Karpas-422 (cell line): ENCODE data around the gene ZNRF3. TPM values are rescaled to one million over a fixed set of nuclear protein-coding genes. Genes with fewer than 3 reads are reported as not detected.

Source experiments
- DNase-seq: peaks from one replicate; pipeline ENCODE4 v3.0.0-alpha.2; 2015
- H2AFZ ChIP-seq: fragments of 200-600 bp; sonication (generic); 2 replicates; pipeline ENCODE4 v1.6.1; 2014; ENCODE audit warnings: antibody characterized with exemption, low read length, mixed read lengths
- H3K27ac ChIP-seq: fragments of 200-600 bp; sonication (generic); 2 replicates; pipeline ENCODE4 v1.5.1; 2014; ENCODE audit warnings: mild to moderate bottlenecking, low read length, moderate library complexity
- H3K27me3 ChIP-seq: fragments of 200-600 bp; sonication (generic); 2 replicates; pipeline ENCODE4 v1.6.1; 2014; ENCODE audit warnings: low read length, mixed read lengths
- H3K36me3 ChIP-seq: fragments of 200-600 bp; sonication (generic); 2 replicates; pipeline ENCODE4 v1.6.1; 2014; ENCODE audit warnings: low read length, mixed read lengths; ENCODE audit not compliant: insufficient read depth
- H3K4me1 ChIP-seq: fragments of 200-600 bp; sonication (generic); 2 replicates; pipeline ENCODE4 v1.6.1; 2014; ENCODE audit warnings: mild to moderate bottlenecking, low read length, mixed read lengths
- H3K4me2 ChIP-seq: fragments of 200-600 bp; sonication (generic); 2 replicates; pipeline ENCODE4 v1.6.1; 2014; ENCODE audit warnings: low read length, low read depth, mild to moderate bottlenecking; ENCODE audit not compliant: poor library complexity, severe bottlenecking
- H3K4me3 ChIP-seq: fragments of 200-600 bp; sonication (generic); 2 replicates; pipeline ENCODE4 v1.5.1; 2014; ENCODE audit warnings: mild to moderate bottlenecking, antibody characterized with exemption, low read length, mixed read lengths
- H3K79me2 ChIP-seq: fragments of 200-600 bp; sonication (generic); 2 replicates; pipeline ENCODE4 v1.6.1; 2014; ENCODE audit warnings: mild to moderate bottlenecking, low read length, mixed read lengths
- H3K9ac ChIP-seq: fragments of 200-600 bp; sonication (generic); 2 replicates; pipeline ENCODE4 v1.6.0; 2014; ENCODE audit warnings: low read length
- H3K9me2 ChIP-seq: fragments of 200-600 bp; sonication (generic), shearing (Covaris generic); replicated peaks from 2 replicates; pipeline ENCODE4 v1.6.0; 2014; ENCODE audit warnings: mild to moderate bottlenecking, low read length, moderate library complexity; ENCODE audit not compliant: insufficient read depth
- H3K9me3 ChIP-seq: fragments of 300-700, 200-600 bp; sonication (generic); 2 replicates; pipeline ENCODE4 v1.6.1; 2014; ENCODE audit warnings: low read length, mixed read lengths
- H4K20me1 ChIP-seq: fragments of 200-600 bp; sonication (generic); 2 replicates; pipeline ENCODE4 v1.6.1; 2014; ENCODE audit warnings: mild to moderate bottlenecking, antibody characterized with exemption, low read length, low read depth; ENCODE audit not compliant: insufficient read depth
- total RNA-seq: library from RNA; depleted of rRNA; stranded (reverse); fragments of >200 nt; shearing (Covaris generic); gene quantifications from 2 replicates; pipeline ENCODE4 v1.2.3, GENCODE V29; 2014; ENCODE audit warnings: low replicate concordance

The ZNRF3 gene
- total RNA-seq, 1 experiment from 2014 or later, result 0.19 TPM

DNA sequence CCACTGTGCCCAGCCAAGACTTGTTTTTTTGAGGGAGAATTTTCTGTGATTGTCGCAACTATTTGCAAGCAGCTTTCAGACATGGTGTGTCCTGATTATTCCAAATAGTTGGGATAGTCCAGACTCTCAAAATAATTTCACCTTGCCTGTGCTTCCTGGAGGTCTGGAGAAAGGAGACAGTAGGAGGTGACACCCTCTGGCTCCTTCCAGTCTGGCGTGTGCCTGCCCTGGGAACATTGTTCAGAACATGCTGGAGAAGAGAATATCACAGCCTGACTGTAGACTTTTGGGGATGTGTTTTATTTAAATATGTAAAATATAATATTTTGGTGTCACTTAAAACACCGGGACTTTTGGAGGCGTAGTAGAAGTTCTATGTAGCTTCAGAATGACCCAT lies 14.9 kb downstream of the ZNRF3 start:
- Histone ChIP-seq H3K9me3 (no peaks in the 10 kb centered on the region), H3K27ac (no peak overlapping the region), H3K9ac (no peak overlapping the region), H2AFZ (no peak overlapping the region), H3K4me1 (no peaks in the 10 kb centered on the region), H3K27me3 (no peaks in the 10 kb centered on the region), H4K20me1 (no peaks in the 10 kb centered on the region), H3K9me2 (no peaks in the 10 kb centered on the region), H3K4me2 (no peak overlapping the region), H3K4me3 (no peak overlapping the region), H3K36me3 (no peaks in the 10 kb centered on the region), H3K79me2 (no peaks in the 10 kb centered on the region)
- no peak for DNase-seq

DNA sequence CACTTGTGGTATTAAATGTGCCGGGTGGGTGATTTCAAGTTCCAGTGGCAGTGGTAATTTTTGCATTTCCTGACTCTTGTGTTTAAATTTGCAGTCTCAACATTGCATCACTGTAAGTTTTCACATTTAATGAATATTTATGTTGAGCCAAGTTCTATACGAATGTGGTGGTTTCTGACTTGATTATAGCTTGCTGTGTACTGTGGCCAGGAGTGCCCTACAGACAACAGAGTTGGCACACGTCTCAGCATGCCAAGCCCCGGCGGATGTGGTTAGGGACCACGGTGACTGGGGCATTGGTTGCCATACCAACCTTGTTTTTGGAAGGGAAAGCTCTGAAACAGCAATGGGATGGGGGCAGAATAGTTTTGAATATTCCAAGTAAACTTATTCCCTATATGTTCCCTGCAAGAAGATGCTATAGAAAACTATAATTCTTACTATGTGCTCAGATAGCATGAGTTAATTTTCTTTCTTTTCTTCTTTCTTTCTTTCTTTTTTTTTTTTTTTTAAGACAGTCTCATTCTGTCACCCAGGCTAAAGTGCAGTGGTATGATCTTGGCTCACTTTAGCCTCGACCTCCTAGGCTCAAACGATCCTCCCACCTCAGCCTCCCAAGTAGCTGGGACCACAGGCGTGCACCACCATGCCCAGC lies 16.0 kb downstream of the ZNRF3 start:
- Histone ChIP-seq H3K79me2 (no peaks in the 10 kb centered on the region), H3K9me2 (no peaks in the 10 kb centered on the region), H3K4me1 (no peaks in the 10 kb centered on the region), H4K20me1 (no peaks in the 10 kb centered on the region), H3K36me3 (no peaks in the 10 kb centered on the region), H3K27me3 (no peaks in the 10 kb centered on the region), H3K4me3 (no peak overlapping the region), H3K9ac (no peak overlapping the region), H3K9me3 (no peaks in the 10 kb centered on the region), H3K27ac (no peak overlapping the region), H3K4me2 (no peak overlapping the region), H2AFZ (no peak overlapping the region)
- no peak for DNase-seq

DNA sequence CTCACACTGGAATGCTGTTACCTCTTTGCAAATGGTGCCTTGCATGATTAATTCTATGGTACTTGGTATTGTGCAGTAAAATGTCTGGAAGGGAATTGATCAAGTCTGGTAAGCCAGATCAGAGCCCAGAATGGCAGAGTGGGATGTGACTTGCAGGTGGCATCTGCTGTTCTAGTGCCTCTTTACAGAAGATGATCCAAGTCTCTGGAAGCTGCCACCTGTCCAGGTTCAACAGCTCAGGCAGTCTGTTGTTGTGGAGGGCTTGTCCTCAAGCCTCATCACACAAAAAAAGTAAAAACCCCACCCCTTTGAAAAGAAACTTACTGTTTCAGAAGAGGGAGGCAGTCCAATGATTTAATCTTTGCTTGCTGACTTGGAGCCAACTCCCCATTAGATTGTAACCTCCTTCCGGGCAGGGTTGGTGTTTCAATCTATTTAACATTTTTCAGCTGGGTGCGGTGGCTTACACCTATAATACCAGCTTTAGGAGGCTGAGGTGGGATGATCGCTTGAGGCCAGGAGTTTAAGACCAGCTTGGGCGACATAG lies 17.1 kb downstream of the ZNRF3 start:
- Histone ChIP-seq H3K36me3 (no peaks in the 10 kb centered on the region), H4K20me1 (no peaks in the 10 kb centered on the region), H3K27me3 (no peaks in the 10 kb centered on the region), H3K9me2 (no peaks in the 10 kb centered on the region), H3K4me2 (no peak overlapping the region), H3K79me2 (no peaks in the 10 kb centered on the region), H3K9ac (no peak overlapping the region), H3K4me3 (no peak overlapping the region), H2AFZ (no peak overlapping the region), H3K9me3 (no peaks in the 10 kb centered on the region), H3K27ac (no peak overlapping the region), H3K4me1 (no peaks in the 10 kb centered on the region)
- DNase-seq, result no peak

DNA sequence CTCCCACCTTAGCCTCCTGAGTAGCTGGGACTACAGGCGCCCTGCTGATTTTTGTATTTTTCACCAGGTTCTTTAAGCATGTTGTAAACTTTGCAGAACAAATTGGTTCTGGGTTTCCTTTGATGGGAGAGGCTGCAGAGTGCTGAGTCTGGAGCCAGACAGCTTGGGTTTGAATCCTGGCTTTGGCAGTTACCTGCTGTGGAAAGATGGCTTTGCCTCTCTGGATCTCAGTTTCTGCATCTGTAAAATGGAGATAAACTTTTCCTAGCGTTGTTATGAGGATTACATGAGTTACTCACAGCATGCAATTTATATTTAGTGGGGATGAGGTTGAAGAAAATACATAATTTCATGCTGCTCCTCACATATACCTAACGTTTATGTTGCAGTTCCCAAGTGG lies 19.1 kb downstream of the ZNRF3 start:
- Histone ChIP-seq H3K79me2 (no peaks in the 10 kb centered on the region), H3K4me3 (no peak overlapping the region), H2AFZ (no peak overlapping the region), H3K27me3 (no peaks in the 10 kb centered on the region), H3K27ac (no peak overlapping the region), H3K9me3 (no peaks in the 10 kb centered on the region), H3K4me2 (no peak overlapping the region), H3K36me3 (no peaks in the 10 kb centered on the region), H4K20me1 (no peaks in the 10 kb centered on the region), H3K9ac (no peak overlapping the region), H3K4me1 (no peaks in the 10 kb centered on the region), H3K9me2 (no peaks in the 10 kb centered on the region)
- no peak for DNase-seq

DNA sequence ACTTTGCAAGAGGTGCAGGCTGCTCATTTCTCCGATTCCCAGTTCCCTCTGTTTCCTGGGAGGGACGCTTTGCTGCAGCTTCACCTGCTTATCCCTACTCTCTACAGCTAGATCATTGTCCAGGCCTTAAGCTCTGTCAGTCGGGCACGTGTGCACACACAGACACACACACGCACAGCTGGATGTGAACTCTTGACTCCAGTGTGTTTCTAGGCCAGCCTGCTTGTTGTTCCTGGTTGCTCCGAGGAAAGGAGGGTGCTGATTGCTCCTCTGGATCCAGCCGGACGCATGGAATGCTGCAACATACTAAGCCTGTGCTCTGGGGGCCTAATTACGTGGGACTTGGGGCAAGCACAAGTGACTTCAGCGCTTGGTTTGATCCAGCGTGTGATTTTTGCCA lies 19.7 kb downstream of the ZNRF3 start:
- no peaks in the 10 kb centered on the region for H3K4me1 ChIP-seq
- H2AFZ ChIP-seq, result no peak overlapping the region
- no peaks in the 10 kb centered on the region for H4K20me1 ChIP-seq
- no peak overlapping the region for H3K9ac ChIP-seq
- no peaks in the 10 kb centered on the region for H3K9me3 ChIP-seq
- H3K9me2 ChIP-seq, result no peaks in the 10 kb centered on the region
- no peak overlapping the region for H3K27ac ChIP-seq
- no peaks in the 10 kb centered on the region for H3K79me2 ChIP-seq
- H3K36me3 ChIP-seq, result no peaks in the 10 kb centered on the region
- no peak overlapping the region for H3K4me2 ChIP-seq
- no peak for DNase-seq
- H3K27me3 ChIP-seq, result no peaks in the 10 kb centered on the region
- H3K4me3 ChIP-seq, result no peak overlapping the region

DNA sequence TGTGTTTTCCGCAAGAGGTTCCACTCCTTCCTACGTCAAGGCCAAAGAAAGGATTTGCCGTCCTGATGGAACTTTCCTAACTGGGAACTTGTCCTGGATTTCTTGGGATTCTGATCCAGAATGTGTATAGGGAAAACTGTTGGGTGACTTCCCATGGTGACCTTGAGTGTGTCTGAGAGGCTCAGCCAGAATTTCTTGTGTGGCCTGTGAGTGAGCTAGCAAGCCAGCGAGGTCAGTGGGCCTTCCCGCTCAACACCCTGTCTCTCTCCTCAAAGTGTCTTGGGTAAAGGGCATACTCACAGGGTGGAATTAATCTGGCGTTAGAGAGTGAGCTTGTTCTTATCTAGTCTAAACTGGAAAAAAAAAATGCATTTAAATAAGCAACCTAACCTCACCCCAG lies 20.4 kb downstream of the ZNRF3 start:
- H3K9ac ChIP-seq, result no peak overlapping the region
- no peak overlapping the region for H2AFZ ChIP-seq
- H3K4me2 ChIP-seq, result no peak overlapping the region

DNA sequence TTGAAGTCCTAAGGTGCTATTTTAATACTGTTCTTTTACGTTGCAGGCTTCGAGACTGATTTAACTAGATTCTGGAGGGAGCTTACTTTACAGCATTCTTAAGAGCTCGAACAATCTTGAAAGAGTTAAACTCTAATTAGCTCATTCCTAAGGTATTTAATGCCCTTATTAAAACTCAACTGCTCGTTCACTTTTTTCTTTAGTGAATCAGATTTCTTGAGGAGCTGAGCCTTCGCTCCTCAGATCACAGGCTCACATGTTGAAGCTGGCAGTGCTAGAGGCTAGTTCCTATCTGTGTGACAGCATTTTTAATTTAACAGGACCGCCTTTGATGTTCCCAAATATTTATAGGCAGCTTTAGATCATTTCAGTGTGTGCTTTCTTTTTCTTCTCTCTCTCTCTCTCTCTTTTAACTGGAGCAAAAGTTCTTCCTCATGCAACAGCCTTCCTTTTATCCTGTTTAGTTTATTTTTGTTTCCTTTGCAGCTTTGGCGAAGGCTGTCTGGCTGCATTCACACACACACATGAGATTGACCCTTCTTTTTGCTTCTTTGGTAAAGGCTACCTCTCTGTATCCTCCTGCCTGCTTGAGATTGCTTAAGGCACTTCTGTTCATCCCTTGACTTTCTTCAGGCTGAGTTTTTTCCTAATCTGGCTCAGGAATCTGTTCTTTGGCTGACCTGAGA lies 21.0 kb downstream of the ZNRF3 start:
- Histone ChIP-seq H2AFZ (no peak overlapping the region), H3K27ac (no peak overlapping the region), H3K4me3 (no peak overlapping the region), H3K36me3 (no peaks in the 10 kb centered on the region), H3K27me3 (no peaks in the 10 kb centered on the region), H3K9me2 (no peaks in the 10 kb centered on the region), H3K9ac (no peak overlapping the region), H3K4me2 (no peak overlapping the region), H3K9me3 (no peaks in the 10 kb centered on the region), H4K20me1 (no peaks in the 10 kb centered on the region), H3K4me1 (no peaks in the 10 kb centered on the region), H3K79me2 (no peaks in the 10 kb centered on the region)
- no peak for DNase-seq

More for the DNA sequence above, 20.4 kb downstream of the ZNRF3 start:
- H3K79me2 ChIP-seq, result no peaks in the 10 kb centered on the region
- H3K27ac ChIP-seq, result no peak overlapping the region
- H3K4me1 ChIP-seq, result no peaks in the 10 kb centered on the region
- H3K27me3 ChIP-seq, result no peaks in the 10 kb centered on the region
- no peak for DNase-seq
- no peaks in the 10 kb centered on the region for H3K9me3 ChIP-seq
- no peaks in the 10 kb centered on the region for H4K20me1 ChIP-seq
- no peaks in the 10 kb centered on the region for H3K9me2 ChIP-seq
- H3K4me3 ChIP-seq, result no peak overlapping the region
- no peaks in the 10 kb centered on the region for H3K36me3 ChIP-seq

DNA sequence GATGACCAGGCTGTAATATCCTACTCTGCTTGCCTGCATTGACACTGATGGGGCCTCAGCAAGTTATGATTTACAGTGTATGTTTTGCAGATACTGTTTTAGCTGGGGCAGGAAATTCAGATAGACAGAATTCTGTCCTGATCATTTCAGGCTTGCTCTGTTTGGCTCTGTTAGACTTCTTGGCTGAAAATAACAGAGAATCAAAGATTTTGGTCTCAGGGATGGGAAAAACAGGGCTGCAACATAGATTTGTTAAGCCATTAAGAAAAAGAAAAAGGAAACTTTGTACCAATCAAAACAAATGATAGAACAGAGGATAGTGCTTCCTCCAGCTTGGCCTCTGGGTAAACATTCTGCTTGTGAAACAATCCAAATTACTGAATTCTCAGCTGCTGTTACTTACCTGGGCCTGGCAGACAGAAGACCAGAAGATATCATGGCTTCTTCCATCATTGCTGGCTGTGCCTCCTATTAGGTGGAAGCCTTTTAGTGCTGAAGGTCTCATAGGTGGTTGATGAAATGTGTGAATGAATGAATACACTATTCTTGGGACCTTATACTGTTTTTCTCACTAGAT lies 22.0 kb downstream of the ZNRF3 start:
- no peaks in the 10 kb centered on the region for H3K9me3 ChIP-seq
- no peak overlapping the region for H3K27ac ChIP-seq
- no peaks in the 10 kb centered on the region for H3K9me2 ChIP-seq
- H3K36me3 ChIP-seq, result no peaks in the 10 kb centered on the region
- H2AFZ ChIP-seq, result no peak overlapping the region
- H3K4me3 ChIP-seq, result no peak overlapping the region
- no peaks in the 10 kb centered on the region for H3K27me3 ChIP-seq
- no peak for DNase-seq
- no peaks in the 10 kb centered on the region for H3K4me1 ChIP-seq
- no peaks in the 10 kb centered on the region for H3K79me2 ChIP-seq
- no peak overlapping the region for H3K4me2 ChIP-seq
- H4K20me1 ChIP-seq, result no peaks in the 10 kb centered on the region
- no peak overlapping the region for H3K9ac ChIP-seq
